Panc1 (cell line): ENCODE results near the gene MAN2C1.

ENCODE experiments used
- CTCF ChIP-seq: fragments of 450-650 bp; IDR thresholded peaks from 2 replicates; pipeline ENCODE4 v1.5.1; 2017; ENCODE audit warnings: mild to moderate bottlenecking
- POLR2AphosphoS5 ChIP-seq: IDR thresholded peaks from 2 replicates; pipeline ENCODE4 v1.6.1; 2012; ENCODE audit warnings: mild to moderate bottlenecking, low read depth, low read length, moderate library complexity
- REST ChIP-seq, 2 experiments: IDR thresholded peaks; 2 replicates each; pipeline ENCODE4 v1.6.1; 2011 to 2012; ENCODE audit warnings: low read depth in 2 of 2, control low read depth in 1 of 2, low read length in 1 of 2, mild to moderate bottlenecking in 1 of 2, moderate library complexity in 1 of 2; ENCODE audit not compliant: insufficient read depth in 1 of 2
- TCF7L2 ChIP-seq: IDR thresholded peaks from 2 replicates; pipeline ENCODE4 v1.6.1; 2011; ENCODE audit warnings: mild to moderate bottlenecking, low read depth, low read length, inconsistent platforms

GRCh38 chr15:75359537-75360250 is 8.7 kb downstream of the MAN2C1 start:
- TF ChIP-seq CTCF, result no peak
- no peak for TF ChIP-seq POLR2AphosphoS5
- TF ChIP-seq REST (IDR thresholded peaks at IDR 0.05; ENCODE audit: insufficient read depth in 1 of 2, low read depth in 2 of 2, low read length in 1 of 2), result no peak
- TF ChIP-seq TCF7L2, result no peak
